ENCODE data around the gene NOS1AP. TPM values are rescaled to one million over a fixed set of nuclear protein-coding genes. Genes with fewer than 3 reads are reported as not detected.

NOS1AP gene
- total and polyA plus RNA-seq, 9 of the 15 experiments (the other 6 are each of a cell fraction or from before 2014, with no cell fraction given), result 0.07 to 1.5 (median 0.22) TPM

GRCh38 chr1:162059721-162060120 is 9.8 kb upstream of the NOS1AP start:
- in situ Hi-C loops (cut with MboI), result loop anchor here (5.0 kb wide), 1 partner anchor 213 kb away; no protein-coding TSS in a partner anchor
- Histone ChIP-seq H3K79me2 (ENCODE audit: control insufficient read depth, insufficient read depth, low read length) (no peaks in the 10 kb centered on the region), H3K4me3 (no peak overlapping the region), H3K27ac (ENCODE audit: extremely low read depth, low read depth, low read length) (no peak overlapping the region), H3K36me3 (ENCODE audit: control insufficient read depth, insufficient read depth, low read length) (no peaks in the 10 kb centered on the region), H3K4me1 (replicated peaks in 1 of 2; ENCODE audit: control insufficient read depth in 2 of 2, insufficient read depth in 2 of 2, low read length in 2 of 2) (no peaks in the 10 kb centered on the region), H3K9me3 (replicated peaks; ENCODE audit: control insufficient read depth, insufficient read depth, low read depth, low read length) (no peaks in the 10 kb centered on the region), H4K20me1 (replicated peaks; ENCODE audit: control insufficient read depth, insufficient read depth, low read length) (no peaks in the 10 kb centered on the region), H3K9ac (ENCODE audit: insufficient read depth in 1 of 2, low read depth in 2 of 2, low read length in 2 of 2) (no peak overlapping the region), H3K9me1 (ENCODE audit: control insufficient read depth, insufficient read depth, low read length) (no peaks in the 10 kb centered on the region), H2AFZ (ENCODE audit: low read depth, low read length) (no peak overlapping the region), H3K4me2 (ENCODE audit: insufficient read depth, low read length) (no peak overlapping the region), H3K27me3 (ENCODE audit: control insufficient read depth in 2 of 2, insufficient read depth in 2 of 2, low read length in 2 of 2) (peaks cover 0 to 7% of the 10 kb centered on the region in 2 experiments; a peak in 1 of 5 replicates)
- ATAC-seq (no peak), FAIRE-seq (no peak), DNase-seq (ENCODE audit: extremely low read depth in 1 of 4, low spot score in 3 of 4) (no peak)
- ChIA-PET CTCF (ENCODE audit: low intra/inter-chr PET ratio) (no interaction called here), POLR2A (no interaction called here)
- intact Hi-C loops (cut with micrococcal nuclease), result loop anchor here (5.0 to 10.0 kb wide), 3 partner anchors 313 to 1115 kb away; partner anchors contain the start of gene UHMK1
- TF ChIP-seq ZNF766 (CRISPR knock-in tag; conservative IDR thresholded peaks at IDR 0.05) (no peak), NELFE (IDR thresholded peaks at IDR 0.05; ENCODE audit: insufficient read depth, insufficient read length) (no peak), ZNF780A (CRISPR knock-in tag; IDR thresholded peaks at IDR 0.05) (no peak), FOXA1 (IDR thresholded peaks at IDR 0.05; ENCODE audit: borderline replicate concordance) (no peak), ARNT (IDR thresholded peaks at IDR 0.05) (no peak), TRIM25 (IDR thresholded peaks at IDR 0.05; ENCODE audit: borderline replicate concordance) (no peak), NCOA4 (IDR thresholded peaks at IDR 0.05; ENCODE audit: partially characterized antibody) (no peak), HNRNPL (IDR thresholded peaks at IDR 0.05; ENCODE audit: low read depth, low read length) (no peak), ZNF398 (CRISPR knock-in tag; IDR thresholded peaks at IDR 0.05) (no peak), ZNF165 (CRISPR knock-in tag; IDR thresholded peaks at IDR 0.05; ENCODE audit: borderline replicate concordance) (no peak), PTTG1 (tag; IDR thresholded peaks at IDR 0.05; ENCODE audit: low read depth) (no peak), ZNF696 (CRISPR knock-in tag; conservative IDR thresholded peaks at IDR 0.05) (no peak), BCOR (IDR thresholded peaks at IDR 0.05) (no peak), MBD1 (CRISPR knock-in tag; IDR thresholded peaks at IDR 0.05) (no peak), ZNF655 (CRISPR knock-in tag; IDR thresholded peaks at IDR 0.05) (no peak)
- BruUV-seq (replicated peaks), result no TSS peak
- 4% methylated on average over 3 of the region's 3 CpGs for WGBS (ENCODE audit: insufficient coverage, low coverage, missing lambda C conversion rate)
